Astrocyte of the cerebellum (primary cell): ENCODE results near the gene GTF2IRD2.
"Not testable (repeated sequence)": the region's sequence is repeated elsewhere in the genome, so short reads cannot be mapped to it uniquely, and the experiment has no call there.

Experiments used
- DNase-seq: peaks from one replicate; pipeline ENCODE4 v3.0.0-alpha.2; 2011; ENCODE audit warnings: low read depth
- H3K4me3 ChIP-seq: 2 replicates; pipeline ENCODE4 v1.5.1; 2011; ENCODE audit warnings: mild to moderate bottlenecking, low read depth, low read length, moderate library complexity
- in situ Hi-C: cut with HindIII; loops from 2 replicates; pipeline ENCODE4 v1.10.0; 2017; ENCODE audit warnings: low sequenced_read_pairs

The GTF2IRD2 gene

GRCh38 chr7:74850833-74851721 lies at the start of gene GTF2IRD2:
GTF2IRD2 (minus strand) TSS chr7:74851605; CDS start chr7:74836378, 15,227 bp downstream.
- H3K4me3 ChIP-seq, DNase-seq: not testable (repeated sequence)

GRCh38 chr7:74890158-74891123 lies 39.0 kb upstream of the GTF2IRD2 start:
- H3K4me3 ChIP-seq = peak overlapping the region; percentile 48
- peak; percentile 27 for DNase-seq
- in situ Hi-C loops = not testable (repeated sequence)

More at GRCh38 chr7:74850833-74851721, at the start of gene GTF2IRD2:
- in situ Hi-C loops = not testable (repeated sequence)

GRCh38 chr7:74889518-74890129 lies 38.2 kb upstream of the GTF2IRD2 start:
- in situ Hi-C loops, DNase-seq: not testable (repeated sequence)
- H3K4me3 ChIP-seq = peak overlapping the region; percentile 10

GRCh38 chr7:74885295-74885694 lies 33.9 kb upstream of the GTF2IRD2 start:
- in situ Hi-C loops, H3K4me3 ChIP-seq, DNase-seq: not testable (repeated sequence)

GRCh38 chr7:74882110-74882509 lies 30.7 kb upstream of the GTF2IRD2 start:
- H3K4me3 ChIP-seq, in situ Hi-C loops, DNase-seq: not testable (repeated sequence)

- in situ Hi-C loops, H3K4me3 ChIP-seq, DNase-seq: not testable (repeated sequence)
Observed at GRCh38 chr7:74874748-74875512, 23.5 kb upstream of the GTF2IRD2 start.

GRCh38 chr7:74874104-74874747 lies 22.8 kb upstream of the GTF2IRD2 start:
- DNase-seq, in situ Hi-C loops, H3K4me3 ChIP-seq: not testable (repeated sequence)

GRCh38 chr7:74872542-74872941 lies 21.1 kb upstream of the GTF2IRD2 start:
- H3K4me3 ChIP-seq, DNase-seq, in situ Hi-C loops: not testable (repeated sequence)

- H3K4me3 ChIP-seq, in situ Hi-C loops, DNase-seq: not testable (repeated sequence)
Observed at GRCh38 chr7:74865777-74866176, 14.4 kb upstream of the GTF2IRD2 start.

- DNase-seq, H3K4me3 ChIP-seq, in situ Hi-C loops: not testable (repeated sequence)
Observed at GRCh38 chr7:74849853-74850252, 1.6 kb downstream of the GTF2IRD2 start.

- in situ Hi-C loops, H3K4me3 ChIP-seq, DNase-seq: not testable (repeated sequence)
Observed at GRCh38 chr7:74830411-74830810, 21.0 kb downstream of the GTF2IRD2 start.

- H3K4me3 ChIP-seq, in situ Hi-C loops, DNase-seq: not testable (repeated sequence)
Observed at GRCh38 chr7:74829959-74830358, 21.4 kb downstream of the GTF2IRD2 start.

GRCh38 chr7:74821259-74821658 lies 30.1 kb downstream of the GTF2IRD2 start:
- in situ Hi-C loops, DNase-seq, H3K4me3 ChIP-seq: not testable (repeated sequence)

GRCh38 chr7:74820146-74820805 lies 31.1 kb downstream of the GTF2IRD2 start:
- H3K4me3 ChIP-seq, in situ Hi-C loops, DNase-seq: not testable (repeated sequence)

GRCh38 chr7:74815882-74816281 lies 35.5 kb downstream of the GTF2IRD2 start:
- H3K4me3 ChIP-seq, DNase-seq, in situ Hi-C loops: not testable (repeated sequence)
